ENCODE data around the gene ZNF555. TPM values are rescaled to one million over a fixed set of nuclear protein-coding genes. Genes with fewer than 3 reads are reported as not detected.
"Not testable (repeated sequence)": the region's sequence is repeated elsewhere in the genome, so short reads cannot be mapped to it uniquely, and the experiment has no call there.

The ZNF555 gene
- total RNA-seq = 1 to 10 TPM; 1.5 to 1.9 TPM

DNA sequence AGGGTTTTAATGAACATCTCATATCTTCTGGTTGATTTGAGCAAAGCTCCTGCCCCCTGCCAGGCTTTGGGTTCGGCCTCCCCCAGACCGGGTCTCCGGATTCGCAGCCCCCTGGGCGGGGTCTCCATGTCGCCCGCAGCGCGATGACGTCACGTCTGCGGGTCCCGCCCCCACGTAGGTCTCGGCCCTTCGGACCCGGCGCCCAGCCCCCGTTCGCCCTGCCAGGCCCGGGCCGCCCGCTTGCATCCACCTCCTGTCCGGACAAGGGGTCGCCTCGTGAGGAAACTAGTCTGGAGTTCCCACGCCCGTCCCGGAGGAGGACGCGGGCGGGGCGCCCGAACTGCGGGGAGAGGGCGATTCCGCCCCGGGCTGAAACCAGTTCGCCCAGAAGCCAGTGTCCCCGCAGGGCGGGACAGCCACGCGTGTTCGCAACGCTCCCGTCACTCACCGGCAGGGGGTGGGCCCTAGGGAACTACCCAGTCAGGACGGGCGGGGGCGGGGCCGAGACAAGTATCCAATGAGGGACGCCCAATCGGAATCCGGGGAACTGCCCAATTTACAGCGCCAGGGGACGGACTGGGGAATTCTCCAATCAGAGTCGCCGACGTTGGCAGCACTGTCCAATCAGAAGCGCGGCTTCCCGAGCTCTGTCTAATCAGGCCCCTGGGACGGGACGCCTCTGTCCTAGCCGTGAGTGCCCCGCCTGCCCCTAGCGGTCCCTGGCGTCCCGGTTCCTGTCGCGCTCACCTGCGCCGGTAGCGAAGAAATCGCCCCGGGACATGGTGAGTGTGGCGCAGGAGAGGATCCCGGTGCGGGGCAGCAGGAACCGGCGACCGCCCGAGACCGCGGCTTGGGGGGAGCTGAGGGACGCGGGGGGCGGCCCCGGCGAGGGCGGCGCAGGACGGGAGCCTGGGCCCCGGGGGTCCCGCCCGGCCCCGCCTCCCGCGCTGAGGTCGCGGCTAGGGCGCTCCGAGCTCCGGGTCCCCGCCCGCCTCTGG, at the start of gene ZNF555:
ZNF555 (plus strand) TSS at position 682 of the 998 bp plus-strand sequence; CDS start at position 780, 98 bp downstream.
- peaks cover 5% of the 10 kb centered on the region for H3K4me1 Mint-ChIP-seq
- peak within 1 kb of the TSS; percentile 82 for H3K4me3 Mint-ChIP-seq
- peak; percentile 96 for DNase-seq
- peak within 1 kb of the TSS; percentile 82 for H3K27ac Mint-ChIP-seq
- peaks cover 12% of the 10 kb centered on the region for H3K9me3 Mint-ChIP-seq
- H3K36me3 Mint-ChIP-seq = peaks cover 20% of the 10 kb centered on the region
- H3K27me3 Mint-ChIP-seq = no peaks in the 10 kb centered on the region

- no peaks in the 10 kb centered on the region for H3K27me3 Mint-ChIP-seq
- DNase-seq = no peak
- H3K4me3 Mint-ChIP-seq = no peak overlapping the region
These were observed 49.4 kb upstream of the ZNF555 start for GRCh38 chr19:2791876-2792275.

DNA sequence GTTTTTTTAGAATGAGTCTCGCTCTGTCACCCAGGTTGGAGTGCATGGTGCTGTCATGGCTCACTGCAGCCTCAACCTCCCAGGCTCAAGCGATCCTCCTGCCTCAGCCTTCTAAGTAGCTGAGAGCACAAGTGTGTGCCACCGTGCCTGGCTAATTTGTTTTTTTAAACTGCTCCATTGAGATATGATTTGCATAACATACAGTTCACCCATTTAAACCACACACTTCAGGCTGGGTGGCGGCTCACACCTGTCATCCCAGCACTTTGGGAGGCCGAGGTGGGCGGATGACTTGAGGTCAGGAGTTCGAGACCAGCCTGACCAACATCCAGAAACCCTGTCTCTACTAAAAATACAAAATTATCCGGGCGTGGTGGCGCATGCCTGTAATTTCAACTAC, 48.6 kb upstream of the ZNF555 start:
- H3K36me3 Mint-ChIP-seq = peaks cover 28% of the 10 kb centered on the region
- not testable (repeated sequence) for H3K27ac Mint-ChIP-seq, DNase-seq, H3K9me3 Mint-ChIP-seq, H3K4me1 Mint-ChIP-seq, H3K4me3 Mint-ChIP-seq, H3K27me3 Mint-ChIP-seq

More at GRCh38 chr19:2791876-2792275, 49.4 kb upstream of the ZNF555 start:
- H3K4me1 Mint-ChIP-seq = peaks cover 15% of the 10 kb centered on the region
- peaks cover 28% of the 10 kb centered on the region for H3K36me3 Mint-ChIP-seq
- no peak overlapping the region for H3K27ac Mint-ChIP-seq
- H3K9me3 Mint-ChIP-seq = no peaks in the 10 kb centered on the region

GRCh38 chr19:2793126-2793525, 48.1 kb upstream of the ZNF555 start:
- Mint-ChIP-seq H3K4me3 (no peak overlapping the region), H3K36me3 (peaks cover 24% of the 10 kb centered on the region), H3K9me3 (no peaks in the 10 kb centered on the region), H3K4me1 (peaks cover 6% of the 10 kb centered on the region), H3K27ac (no peak overlapping the region), H3K27me3 (no peaks in the 10 kb centered on the region)
- DNase-seq = no peak

GRCh38 chr19:2793577-2793976, 47.7 kb upstream of the ZNF555 start:
- H3K4me1 Mint-ChIP-seq = peaks cover 6% of the 10 kb centered on the region
- no peak overlapping the region for H3K4me3 Mint-ChIP-seq
- no peak overlapping the region for H3K27ac Mint-ChIP-seq
- no peaks in the 10 kb centered on the region for H3K27me3 Mint-ChIP-seq
- no peak for DNase-seq
- peaks cover 23% of the 10 kb centered on the region for H3K36me3 Mint-ChIP-seq
- no peaks in the 10 kb centered on the region for H3K9me3 Mint-ChIP-seq

- Mint-ChIP-seq H3K4me3 (no peak overlapping the region), H3K4me1 (no peaks in the 10 kb centered on the region), H3K27me3 (no peaks in the 10 kb centered on the region), H3K27ac (no peak overlapping the region), H3K9me3 (no peaks in the 10 kb centered on the region), H3K36me3 (peaks cover 19% of the 10 kb centered on the region)
- DNase-seq = no peak
These were observed 45.2 kb upstream of the ZNF555 start for GRCh38 chr19:2795827-2796658.

- no peaks in the 10 kb centered on the region for H3K27me3 Mint-ChIP-seq
- DNase-seq = no peak
- H3K27ac Mint-ChIP-seq = no peak overlapping the region
- no peak overlapping the region for H3K4me3 Mint-ChIP-seq
- no peaks in the 10 kb centered on the region for H3K4me1 Mint-ChIP-seq
- H3K36me3 Mint-ChIP-seq = peaks cover 19% of the 10 kb centered on the region
- no peaks in the 10 kb centered on the region for H3K9me3 Mint-ChIP-seq
These were observed 44.5 kb upstream of the ZNF555 start for GRCh38 chr19:2796659-2797266.

DNA sequence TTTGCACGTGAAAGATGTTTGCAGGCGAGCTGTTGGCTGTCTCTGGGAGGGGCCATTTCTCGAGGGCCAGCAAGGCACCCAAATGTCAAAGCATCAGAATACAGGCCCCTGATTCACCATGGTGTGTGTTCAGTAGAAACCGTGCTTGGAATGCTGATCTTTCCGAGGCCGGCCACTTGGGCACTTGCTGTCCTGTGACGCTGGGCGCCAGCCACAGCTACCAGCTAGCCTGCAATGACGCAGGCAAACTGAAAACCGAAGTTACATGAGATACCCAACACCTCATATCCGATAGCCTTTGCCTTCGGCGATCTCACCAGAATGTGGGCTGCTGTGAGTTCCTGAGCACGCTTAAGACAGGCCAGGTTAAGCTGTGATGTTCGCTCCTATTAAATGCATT, 44.0 kb upstream of the ZNF555 start:
- Mint-ChIP-seq H3K4me1 (no peaks in the 10 kb centered on the region), H3K36me3 (peaks cover 18% of the 10 kb centered on the region), H3K9me3 (no peaks in the 10 kb centered on the region), H3K27me3 (no peaks in the 10 kb centered on the region), H3K27ac (no peak overlapping the region), H3K4me3 (no peak overlapping the region)
- no peak for DNase-seq

DNA sequence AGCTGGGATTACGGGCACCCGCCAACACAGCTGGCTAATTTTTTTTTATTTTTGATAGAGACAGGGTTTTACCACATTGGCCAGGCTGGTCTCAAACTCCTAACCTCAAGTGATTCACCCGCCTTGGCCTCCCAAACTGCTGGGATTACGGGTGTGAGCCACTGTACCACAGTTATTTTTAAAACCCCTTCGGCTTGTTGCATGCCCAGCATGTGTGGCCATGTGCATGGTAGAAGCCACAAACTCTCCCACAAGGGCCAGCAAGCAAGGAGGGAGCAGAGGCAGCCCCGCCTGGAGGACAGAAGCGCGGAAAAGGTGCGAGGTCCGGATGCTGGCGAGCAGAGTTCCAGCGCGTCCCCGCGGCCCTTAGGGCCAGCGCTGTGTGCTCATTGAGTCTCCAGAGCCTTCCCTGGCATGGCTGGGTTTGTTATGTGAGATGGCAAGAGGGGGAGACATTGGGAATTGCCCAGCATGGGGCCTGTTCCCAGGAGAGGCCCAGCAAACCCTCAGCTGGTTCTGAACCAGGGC, 43.1 kb upstream of the ZNF555 start:
- no peaks in the 10 kb centered on the region for H3K4me1 Mint-ChIP-seq
- H3K27ac Mint-ChIP-seq = no peak overlapping the region
- no peaks in the 10 kb centered on the region for H3K27me3 Mint-ChIP-seq
- peaks cover 16% of the 10 kb centered on the region for H3K36me3 Mint-ChIP-seq
- no peak for DNase-seq
- H3K4me3 Mint-ChIP-seq = no peak overlapping the region
- H3K9me3 Mint-ChIP-seq = no peaks in the 10 kb centered on the region

DNA sequence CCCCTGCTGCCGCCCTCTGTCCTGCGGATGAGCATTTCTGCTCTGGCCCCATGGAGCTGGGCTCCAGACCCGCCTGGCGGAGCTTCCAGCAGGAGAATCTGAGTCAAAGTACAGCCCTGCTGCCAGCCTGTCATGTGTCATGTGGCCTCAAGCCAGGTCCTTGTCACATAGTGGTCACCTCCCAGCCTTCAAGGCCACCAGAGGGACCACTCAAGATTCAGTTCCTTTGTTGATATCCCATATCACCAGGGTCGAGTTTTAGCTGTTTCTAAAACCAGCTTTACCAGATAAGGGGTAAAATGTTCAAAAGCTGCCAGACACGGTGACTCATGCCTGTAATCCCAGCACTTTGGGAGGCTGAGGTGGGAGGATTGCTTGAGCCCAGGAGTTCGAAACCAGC, 42.5 kb upstream of the ZNF555 start:
- Mint-ChIP-seq H3K4me3 (no peak overlapping the region), H3K27ac (no peak overlapping the region), H3K4me1 (no peaks in the 10 kb centered on the region), H3K36me3 (peaks cover 13% of the 10 kb centered on the region), H3K9me3 (no peaks in the 10 kb centered on the region), H3K27me3 (no peaks in the 10 kb centered on the region)
- no peak for DNase-seq

GRCh38 chr19:2799273-2800020, 41.8 kb upstream of the ZNF555 start:
- no peak for DNase-seq
- H3K27me3 Mint-ChIP-seq = no peaks in the 10 kb centered on the region
- no peak overlapping the region for H3K4me3 Mint-ChIP-seq
- H3K9me3 Mint-ChIP-seq = no peaks in the 10 kb centered on the region
- peaks cover 17% of the 10 kb centered on the region for H3K36me3 Mint-ChIP-seq
- peaks cover 2% of the 10 kb centered on the region for H3K4me1 Mint-ChIP-seq
- H3K27ac Mint-ChIP-seq = no peak overlapping the region

- DNase-seq = no peak
- no peaks in the 10 kb centered on the region for H3K9me3 Mint-ChIP-seq
- H3K4me1 Mint-ChIP-seq = peaks cover 2% of the 10 kb centered on the region
- peaks cover 20% of the 10 kb centered on the region for H3K36me3 Mint-ChIP-seq
- no peak overlapping the region for H3K27ac Mint-ChIP-seq
- H3K4me3 Mint-ChIP-seq = no peak overlapping the region
- H3K27me3 Mint-ChIP-seq = no peaks in the 10 kb centered on the region
These were observed 40.8 kb upstream of the ZNF555 start for GRCh38 chr19:2800506-2800905.

DNA sequence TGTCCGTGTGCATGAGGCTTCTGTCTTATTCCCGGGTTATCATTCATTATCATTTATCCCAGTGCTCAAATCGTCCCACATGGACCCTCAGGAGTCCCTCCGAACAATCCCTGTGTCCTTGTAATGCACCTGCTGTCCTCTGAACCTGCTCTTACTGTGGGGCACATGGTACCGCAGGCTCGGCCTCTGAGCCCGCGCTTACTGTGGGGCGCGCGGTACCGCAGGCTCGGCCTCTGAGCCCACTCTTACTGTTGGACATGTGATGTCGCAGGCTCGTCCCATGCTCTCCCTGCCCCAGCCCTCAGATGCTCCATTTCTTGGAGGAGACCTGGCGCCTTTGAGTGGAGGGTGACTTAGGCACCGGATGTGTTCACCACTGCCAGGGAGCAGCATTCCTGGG, 38.4 kb upstream of the ZNF555 start:
- DNase-seq = no peak
- Mint-ChIP-seq H3K27me3 (no peaks in the 10 kb centered on the region), H3K36me3 (peaks cover 16% of the 10 kb centered on the region), H3K27ac (no peak overlapping the region), H3K4me3 (no peak overlapping the region), H3K4me1 (peaks cover 2% of the 10 kb centered on the region), H3K9me3 (no peaks in the 10 kb centered on the region)

- no peaks in the 10 kb centered on the region for H3K9me3 Mint-ChIP-seq
- no peak overlapping the region for H3K4me3 Mint-ChIP-seq
- peak overlapping the region; percentile 25 for H3K27ac Mint-ChIP-seq
- H3K4me1 Mint-ChIP-seq = peaks cover 2% of the 10 kb centered on the region
- no peaks in the 10 kb centered on the region for H3K27me3 Mint-ChIP-seq
- DNase-seq = no peak
- peaks cover 17% of the 10 kb centered on the region for H3K36me3 Mint-ChIP-seq
These were observed 37.7 kb upstream of the ZNF555 start for GRCh38 chr19:2803486-2804155.
